ENCODE data around the gene RNF41.
"Not testable (repeated sequence)": the region's sequence is repeated elsewhere in the genome, so short reads cannot be mapped to it uniquely, and the experiment has no call there.

RNF41 gene

GRCh38 chr12:56221757-56222530, at the start of gene RNF41:
Gene RNF41 (minus strand): TSS chr12:56221922. CDS start chr12:56214047, 7,875 bp downstream.
- Histone ChIP-seq H3K27ac (peak within 1 kb of the TSS; percentile 93), H3K4me3 (ENCODE audit: low read depth, low read length) (peak within 1 kb of the TSS; percentile 86), H3K36me3 (replicated peaks) (no peaks in the 10 kb centered on the region), H3K27me3 (replicated peaks) (no peaks in the 10 kb centered on the region)
- in situ Hi-C loops (cut with HindIII; ENCODE audit: low pct_ligation_motif_present, low sequenced_read_pairs) = no loop called here
- TF ChIP-seq CTCF (IDR thresholded peaks at IDR 0.05; ENCODE audit: low read depth, low read length, missing control alignments) = peak; percentile 35
- DNase-seq = peak; percentile 97

GRCh38 chr12:56271031-56271430, 49.3 kb upstream of the RNF41 start:
- in situ Hi-C loops (cut with HindIII; ENCODE audit: low pct_ligation_motif_present, low sequenced_read_pairs) = no loop called here
- peak; percentile 18 for DNase-seq
- Histone ChIP-seq H3K36me3 (replicated peaks) (peaks cover 59% of the 10 kb centered on the region), H3K4me3 (ENCODE audit: low read depth, low read length) (no peak overlapping the region), H3K27ac (no peak overlapping the region), H3K27me3 (replicated peaks) (no peaks in the 10 kb centered on the region)
- peak; percentile 71 for TF ChIP-seq CTCF (IDR thresholded peaks at IDR 0.05; ENCODE audit: low read depth, low read length, missing control alignments)

GRCh38 chr12:56267443-56268071, 45.8 kb upstream of the RNF41 start:
- in situ Hi-C loops (cut with HindIII; ENCODE audit: low pct_ligation_motif_present, low sequenced_read_pairs) = no loop called here
- no peak for DNase-seq
- Histone ChIP-seq H3K27me3 (replicated peaks) (no peaks in the 10 kb centered on the region), H3K27ac (no peak overlapping the region), H3K36me3 (replicated peaks) (peaks cover 29% of the 10 kb centered on the region), H3K4me3 (ENCODE audit: low read depth, low read length) (peak overlapping the region; percentile 86)
- no peak for TF ChIP-seq CTCF (IDR thresholded peaks at IDR 0.05; ENCODE audit: low read depth, low read length, missing control alignments)

GRCh38 chr12:56266693-56267442, 45.1 kb upstream of the RNF41 start, which contains the start of gene COQ10A:
Gene COQ10A (plus strand): TSS chr12:56266942. CDS start chr12:56267119, 177 bp downstream.
- Histone ChIP-seq H3K36me3 (replicated peaks) (peaks cover 24% of the 10 kb centered on the region), H3K27me3 (replicated peaks) (no peaks in the 10 kb centered on the region), H3K27ac (peak within 1 kb of the TSS; percentile 79), H3K4me3 (ENCODE audit: low read depth, low read length) (peak within 1 kb of the TSS; percentile 86)
- peak; percentile 79 for DNase-seq
- peak; percentile 83 for TF ChIP-seq CTCF (IDR thresholded peaks at IDR 0.05; ENCODE audit: low read depth, low read length, missing control alignments)
- in situ Hi-C loops (cut with HindIII; ENCODE audit: low pct_ligation_motif_present, low sequenced_read_pairs) = no loop called here

GRCh38 chr12:56266068-56266692, 44.5 kb upstream of the RNF41 start:
- DNase-seq; H3K27me3 ChIP-seq (replicated peaks); H3K27ac ChIP-seq; in situ Hi-C loops (cut with HindIII; ENCODE audit: low pct_ligation_motif_present, low sequenced_read_pairs): not testable (repeated sequence)
- Histone ChIP-seq H3K36me3 (replicated peaks) (peaks cover 17% of the 10 kb centered on the region), H3K4me3 (ENCODE audit: low read depth, low read length) (peak overlapping the region; percentile 86)

GRCh38 chr12:56262955-56263354, 41.2 kb upstream of the RNF41 start:
- H3K4me3 ChIP-seq (ENCODE audit: low read depth, low read length); H3K27ac ChIP-seq; DNase-seq; in situ Hi-C loops (cut with HindIII; ENCODE audit: low pct_ligation_motif_present, low sequenced_read_pairs); H3K27me3 ChIP-seq (replicated peaks); H3K36me3 ChIP-seq (replicated peaks): not testable (repeated sequence)
